ENCODE measurements around the gene JPH3.
"Not testable (repeated sequence)": the region's sequence is repeated elsewhere in the genome, so short reads cannot be mapped to it uniquely, and the experiment has no call there.

JPH3 gene

DNA sequence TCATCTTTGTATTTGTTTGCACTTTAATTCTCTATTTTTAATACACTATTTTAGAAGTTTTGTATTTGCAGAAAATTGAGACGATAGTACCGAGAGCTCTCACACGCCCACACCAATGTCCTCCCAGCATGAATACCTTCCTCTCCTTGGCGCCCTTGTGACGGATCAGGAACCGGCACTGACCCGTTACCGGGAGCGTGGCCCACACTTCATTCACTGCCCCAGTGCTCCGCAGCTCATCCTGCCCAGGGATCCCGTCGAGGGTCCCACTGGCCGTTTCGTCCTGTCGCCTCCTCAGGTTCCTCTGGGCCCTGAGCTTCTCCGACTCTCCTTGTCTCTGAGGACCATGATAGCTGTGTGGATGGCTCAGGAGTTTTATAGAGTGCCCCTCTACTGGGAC, 112.9 kb downstream of the JPH3 start:
- DNase-seq (ENCODE audit: low spot score): no peak

DNA sequence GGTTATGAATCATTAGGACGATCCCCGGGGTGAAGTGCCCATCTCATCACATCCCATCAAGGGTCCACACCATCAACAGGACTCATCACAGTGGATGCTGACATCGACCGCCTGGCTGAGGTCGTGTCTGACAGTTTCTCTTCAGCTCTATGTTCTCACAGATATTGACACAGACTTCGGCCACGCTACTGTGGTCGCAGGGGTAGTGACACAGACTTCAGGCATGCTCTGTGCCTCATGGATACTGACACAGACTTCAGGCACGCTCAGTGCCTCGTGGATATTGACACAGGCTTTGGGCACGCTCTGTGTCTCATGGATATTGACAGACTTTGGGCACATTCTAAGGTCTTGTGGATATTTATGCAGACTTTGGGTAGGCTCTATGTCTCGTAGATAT, 113.3 kb downstream of the JPH3 start:
- no peak for DNase-seq (ENCODE audit: low spot score)

DNA sequence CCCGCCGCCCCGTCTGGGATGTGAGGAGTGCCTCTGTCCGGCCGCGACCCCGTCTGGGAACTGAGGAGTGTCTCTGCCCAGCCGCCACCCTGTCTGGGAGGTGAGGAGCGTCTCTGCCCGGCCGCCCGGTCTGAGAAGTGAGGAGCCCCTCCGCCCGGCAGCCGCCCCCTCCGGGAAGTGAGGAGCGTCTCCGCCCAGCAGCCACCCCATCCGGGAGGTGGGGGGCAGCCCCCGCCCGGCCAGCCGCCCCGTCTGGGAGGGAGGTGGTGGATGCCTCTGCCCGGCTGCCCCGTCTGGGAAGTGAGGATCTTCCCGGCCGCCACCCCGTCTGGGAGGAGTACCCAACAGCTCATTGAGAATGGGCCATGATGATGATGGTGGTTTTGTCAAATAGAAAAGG, 116.5 kb downstream of the JPH3 start:
- DNase-seq (ENCODE audit: low spot score): not testable (repeated sequence)

GRCh38 chr16:87720446-87720845, 118.1 kb downstream of the JPH3 start:
- no peak for DNase-seq (ENCODE audit: low spot score)

DNA sequence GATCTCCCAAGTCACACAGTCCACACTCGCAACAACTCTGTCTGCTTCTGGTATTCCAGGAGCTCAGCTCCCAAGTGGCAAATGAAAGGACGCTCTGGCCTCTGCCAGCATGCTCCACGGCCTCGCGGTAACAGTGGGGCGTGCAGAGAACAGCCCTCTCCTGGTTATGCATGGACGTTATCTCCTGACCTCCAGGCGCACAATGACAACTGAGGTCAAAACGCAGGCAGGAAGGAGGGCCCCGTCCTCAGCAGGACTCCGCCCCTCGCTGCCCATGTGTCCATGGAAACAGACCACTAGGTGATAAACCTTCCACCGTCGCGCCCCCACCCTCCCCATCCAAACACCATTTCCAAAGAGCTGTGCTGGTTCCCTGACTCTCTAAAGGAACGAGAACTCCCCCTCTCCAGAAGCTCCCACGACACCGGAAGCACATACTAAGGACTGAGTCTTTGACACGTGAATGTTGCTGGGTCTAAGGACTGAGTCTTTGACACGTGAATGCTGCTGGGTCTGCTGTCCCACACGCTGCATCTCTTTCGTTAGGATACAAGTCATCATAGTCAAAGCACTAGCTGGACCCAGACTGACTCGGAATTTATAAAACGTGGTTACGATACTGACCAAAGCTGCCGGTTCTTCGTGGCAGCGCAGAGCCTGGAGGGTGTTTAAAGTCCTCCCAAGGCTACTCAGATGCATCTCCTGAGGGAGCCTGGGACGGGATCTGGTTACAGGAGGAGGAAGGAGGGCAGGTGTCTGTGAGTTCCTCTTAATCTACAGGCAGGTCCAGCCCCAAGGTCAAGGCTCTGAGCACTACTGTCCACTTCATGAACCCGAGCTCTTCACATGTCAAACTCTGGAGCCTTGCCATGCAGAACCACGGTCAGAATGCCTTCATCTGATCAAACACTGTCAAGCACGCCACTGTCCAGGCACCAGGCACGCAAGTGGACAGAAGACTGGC, 119.6 kb downstream of the JPH3 start:
- DNase-seq (ENCODE audit: low spot score): no peak

DNA sequence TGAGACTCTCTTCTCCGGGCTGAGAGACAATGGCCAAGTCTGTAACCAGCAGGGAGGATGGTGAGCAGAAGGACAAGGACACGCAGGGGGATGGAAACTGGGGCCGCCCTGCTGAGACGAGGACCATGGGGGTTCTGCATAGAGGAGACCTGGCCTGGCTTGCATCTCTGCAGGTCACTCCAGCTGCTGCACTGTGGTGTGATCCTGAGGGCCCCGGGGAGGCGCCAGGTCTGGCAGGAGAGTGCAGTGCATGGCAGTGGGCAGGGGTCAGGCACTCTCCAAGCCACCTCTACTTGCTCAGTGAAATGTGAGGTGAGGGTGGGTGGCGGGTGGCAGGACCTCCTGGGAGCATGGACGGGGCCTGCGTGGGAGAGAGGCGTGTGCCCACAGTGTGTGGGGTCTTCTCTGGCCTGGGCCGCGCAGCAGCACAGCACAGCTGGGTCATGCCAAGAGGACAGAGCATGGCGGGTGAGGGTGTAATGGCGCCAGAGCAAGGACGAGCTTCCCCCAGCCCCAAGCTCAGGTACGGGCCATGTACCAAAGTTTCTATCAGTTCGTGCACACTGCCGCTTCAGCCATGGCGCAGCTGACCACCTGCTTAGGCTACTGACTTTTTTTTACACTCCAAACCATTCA, 120.4 kb downstream of the JPH3 start:
- DNase-seq (ENCODE audit: low spot score): no peak

DNA sequence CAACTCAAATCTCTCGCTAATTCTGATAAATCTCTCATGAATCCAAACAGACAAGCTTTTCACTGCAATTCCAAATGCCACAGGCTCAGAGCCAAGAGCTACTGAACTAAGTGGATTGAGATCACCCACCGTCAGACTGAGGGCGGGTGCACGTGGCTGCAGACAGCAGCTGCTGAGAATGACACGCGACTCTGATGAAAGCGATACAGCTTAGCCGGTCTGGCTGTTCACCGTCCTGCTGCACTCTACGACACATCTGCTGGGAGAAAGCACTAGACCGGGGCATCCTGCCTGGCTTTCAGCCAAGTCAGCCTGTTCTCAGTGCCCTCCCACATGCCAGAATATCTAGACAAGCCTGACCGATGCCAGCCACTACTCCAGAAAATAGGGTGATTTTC, 120.9 kb downstream of the JPH3 start:
- peak; percentile 82 for DNase-seq (ENCODE audit: low spot score)

- DNase-seq (ENCODE audit: low spot score): no peak
These were observed 122.4 kb downstream of the JPH3 start for GRCh38 chr16:87724490-87725291.

GRCh38 chr16:87725596-87726235, 123.4 kb downstream of the JPH3 start:
- DNase-seq (ENCODE audit: low spot score): peak; percentile 51

GRCh38 chr16:87726577-87726976, 124.3 kb downstream of the JPH3 start:
- not testable (repeated sequence) for DNase-seq (ENCODE audit: low spot score)

GRCh38 chr16:87727346-87727745, 125.0 kb downstream of the JPH3 start:
- DNase-seq (ENCODE audit: low spot score): no peak

- no peak for DNase-seq (ENCODE audit: low spot score)
These were observed 125.7 kb downstream of the JPH3 start for GRCh38 chr16:87728026-87728425.

- DNase-seq (ENCODE audit: low spot score): no peak
These were observed 127.1 kb downstream of the JPH3 start for GRCh38 chr16:87729266-87729954.

- no peak for DNase-seq (ENCODE audit: low spot score)
These were observed 129.3 kb downstream of the JPH3 start for GRCh38 chr16:87731607-87732006.

DNA sequence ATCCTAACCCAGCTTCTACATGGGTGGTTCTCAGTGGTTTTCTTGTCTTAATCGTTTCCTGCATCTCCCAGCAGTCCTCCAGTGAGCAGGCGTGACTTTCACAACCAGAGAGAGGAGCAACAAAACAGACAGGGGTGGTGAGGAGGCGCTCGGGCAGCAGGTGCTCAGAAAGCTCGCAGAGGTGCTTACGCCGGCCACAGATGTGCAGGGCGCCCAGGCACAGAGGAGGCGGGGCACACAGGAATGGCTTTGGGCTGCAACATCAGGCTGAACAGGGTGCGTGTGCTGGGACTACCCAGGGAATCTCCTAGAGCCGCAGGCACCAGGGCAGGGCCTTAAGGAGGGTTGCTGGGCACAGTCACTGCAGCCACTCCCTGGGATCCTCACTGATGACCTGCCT, 130.9 kb downstream of the JPH3 start:
- DNase-seq (ENCODE audit: low spot score): no peak

DNA sequence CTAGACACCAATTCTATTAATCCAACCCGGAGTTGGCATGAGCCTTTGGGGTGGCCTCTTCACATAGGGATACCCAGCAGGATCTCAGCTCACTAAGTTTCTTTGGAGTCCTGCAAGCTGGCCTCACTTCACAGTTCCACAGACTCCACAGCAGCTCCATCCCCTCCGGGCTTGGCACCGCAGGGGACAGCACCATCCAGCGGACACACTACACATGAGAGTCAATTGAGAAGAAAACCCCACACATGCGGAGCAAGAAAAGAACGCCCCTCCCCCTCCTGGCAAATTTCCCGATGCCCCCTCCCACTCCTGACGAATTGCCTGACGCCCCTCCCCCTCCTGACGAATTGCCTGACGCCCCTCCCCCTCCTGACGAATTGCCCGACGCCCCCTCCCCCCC, 132.3 kb downstream of the JPH3 start:
- DNase-seq (ENCODE audit: low spot score): no peak

GRCh38 chr16:87735270-87736007, 133.1 kb downstream of the JPH3 start:
- DNase-seq (ENCODE audit: low spot score): no peak

DNA sequence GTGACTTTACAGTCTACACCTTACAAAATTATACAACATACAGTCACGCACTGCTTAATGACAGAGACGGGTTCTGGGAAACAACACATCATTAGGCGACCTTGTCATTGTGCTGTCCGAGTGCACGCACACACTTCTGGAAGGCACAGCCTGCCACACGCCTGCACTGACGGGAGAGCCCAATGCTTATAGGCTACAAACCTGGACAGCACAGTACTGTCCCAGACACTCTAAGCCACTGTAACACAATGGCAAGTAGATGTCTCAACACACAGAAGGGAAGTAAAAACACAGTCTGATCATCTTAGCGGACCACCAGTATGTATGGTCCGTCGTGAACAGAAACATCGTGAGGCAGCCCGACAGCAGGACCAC, 133.7 kb downstream of the JPH3 start:
- DNase-seq (ENCODE audit: low spot score): no peak

GRCh38 chr16:87739801-87740200, 137.5 kb downstream of the JPH3 start:
- DNase-seq (ENCODE audit: low spot score): no peak

- no peak for DNase-seq (ENCODE audit: low spot score)
These were observed 138.1 kb downstream of the JPH3 start for GRCh38 chr16:87740441-87740840.

- DNase-seq (ENCODE audit: low spot score): no peak
These were observed 138.7 kb downstream of the JPH3 start for GRCh38 chr16:87740909-87741424.

Measured in COLO829 (cell line).